ENCODE data around the gene ISCA2.

- no peak for TF ChIP-seq CTCF (IDR thresholded peaks at IDR 0.05; ENCODE audit: insufficient read depth, low read depth, low read length)
- TF ChIP-seq EZH2 (IDR thresholded peaks at IDR 0.05; ENCODE audit: insufficient read depth, low read length), result no peak
Measured at GRCh38 chr14:74457565-74457895, 36.0 kb upstream of the ISCA2 start.

Measured in astrocyte (in vitro differentiated cells and primary cell).